GM11168 (cell line): ENCODE measurements around the gene RNU1-3.
"Not testable (repeated sequence)": the region's sequence is repeated elsewhere in the genome, so short reads cannot be mapped to it uniquely, and the experiment has no call there.

ENCODE experiments used
- in situ Hi-C: fragments of 300-500 bp; cut with MboI; formaldehyde crosslinking; loops from one replicate; pipeline ENCODE4 v1.12.0; 2022; ENCODE audit warnings: low sequenced_read_pairs; ENCODE audit not compliant: unreplicated experiment

Gene RNU1-3

GRCh38 chr1:16641159-16641975, 25.4 kb downstream of the RNU1-3 start:
- in situ Hi-C loops = not testable (repeated sequence)

DNA sequence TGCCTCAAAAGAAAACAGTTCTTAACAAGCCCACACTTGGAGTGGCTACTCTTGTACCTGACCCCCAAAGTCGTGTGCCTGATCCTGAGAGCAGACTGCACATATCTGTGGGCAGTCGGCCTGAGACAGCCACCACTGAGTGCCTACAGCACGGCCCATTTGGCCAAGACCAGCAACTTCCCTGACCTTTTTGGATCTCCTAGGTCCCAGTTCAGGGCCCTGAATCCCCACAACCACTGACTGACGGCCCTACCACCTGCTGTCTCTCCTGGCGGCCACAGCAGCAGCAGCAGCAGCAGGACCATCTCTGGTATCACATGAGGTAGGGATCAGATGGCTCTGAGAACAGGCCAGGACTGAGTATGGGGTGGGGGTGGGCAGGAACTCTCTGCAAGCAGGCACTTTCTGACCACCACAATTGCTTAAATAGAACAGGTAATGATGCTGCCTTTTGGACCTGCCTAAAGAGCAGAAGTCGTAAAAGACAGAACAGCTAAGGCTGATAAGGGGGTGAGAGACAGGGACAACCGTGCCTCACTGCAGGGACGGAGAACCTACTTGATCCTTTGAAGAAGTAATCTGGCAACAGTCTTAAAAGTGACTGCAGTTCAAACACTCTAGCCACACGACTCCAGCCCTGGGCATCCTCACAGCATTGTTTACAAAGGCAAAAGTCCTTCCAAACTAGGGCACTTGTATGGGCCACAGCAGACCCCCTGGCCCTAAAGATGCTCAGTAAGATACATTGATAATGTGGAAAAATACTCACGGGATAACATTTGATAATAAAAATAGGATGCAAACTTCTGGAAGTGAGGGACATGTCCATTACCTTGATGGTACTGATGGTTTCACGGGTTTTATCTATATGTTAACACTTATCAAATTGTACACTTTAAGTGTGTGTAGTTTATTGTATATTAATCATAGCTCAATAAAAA, 27.4 kb downstream of the RNU1-3 start:
- in situ Hi-C loops = not testable (repeated sequence)

GRCh38 chr1:16637941-16638778, 28.6 kb downstream of the RNU1-3 start:
- in situ Hi-C loops = not testable (repeated sequence)

DNA sequence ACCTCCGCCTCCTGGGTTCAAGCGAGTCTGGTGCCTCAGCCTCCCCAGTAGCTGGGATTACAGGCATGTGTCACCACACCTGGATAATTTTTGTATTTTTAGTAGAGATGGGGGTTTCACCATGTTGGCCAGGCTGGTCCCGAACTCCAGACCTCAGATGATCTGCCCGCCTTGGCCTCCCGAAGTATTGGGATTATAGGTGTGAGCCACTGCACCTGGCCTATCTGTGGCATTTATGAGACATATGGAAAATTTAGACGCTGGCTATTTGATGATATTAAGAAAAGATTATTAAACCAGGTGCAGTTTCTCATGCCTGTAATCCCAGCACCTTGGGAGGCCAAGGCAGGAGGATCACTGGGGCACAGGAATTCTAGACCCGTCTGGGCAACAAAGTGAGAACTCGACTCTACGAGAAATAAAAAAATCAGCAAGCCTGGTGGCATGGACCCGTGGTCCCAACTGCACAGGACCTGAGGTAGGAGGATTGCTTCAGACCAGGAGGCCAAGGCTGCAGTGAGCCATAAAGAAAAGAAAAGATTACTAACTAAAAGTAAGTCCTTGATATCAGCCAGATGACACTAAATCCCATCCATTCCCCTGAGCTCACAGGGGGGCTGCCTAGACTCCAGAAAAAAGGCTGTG, 30.1 kb downstream of the RNU1-3 start:
- in situ Hi-C loops = not testable (repeated sequence)

DNA sequence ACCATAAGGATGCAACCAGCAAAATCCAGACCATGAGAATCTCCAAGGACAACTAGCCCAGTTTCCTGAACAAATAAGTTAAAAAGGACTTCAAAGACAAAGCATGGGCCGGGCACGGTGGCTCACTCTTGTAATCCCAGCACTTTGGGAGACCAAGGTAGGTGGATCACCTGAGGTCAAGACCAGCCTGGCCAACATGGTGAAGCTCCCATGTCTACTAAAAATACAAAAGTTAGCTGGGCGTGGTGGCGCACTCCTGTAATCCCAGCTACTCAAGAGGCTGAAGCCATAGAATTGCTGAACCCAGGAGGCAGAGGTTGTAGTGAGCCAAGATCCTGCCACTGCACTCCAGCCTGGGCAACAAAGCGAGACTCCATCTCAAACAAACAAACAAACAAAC, 30.8 kb downstream of the RNU1-3 start:
- in situ Hi-C loops = not testable (repeated sequence)

- in situ Hi-C loops = not testable (repeated sequence)
Observed at GRCh38 chr1:16633540-16634282, 33.0 kb downstream of the RNU1-3 start.

DNA sequence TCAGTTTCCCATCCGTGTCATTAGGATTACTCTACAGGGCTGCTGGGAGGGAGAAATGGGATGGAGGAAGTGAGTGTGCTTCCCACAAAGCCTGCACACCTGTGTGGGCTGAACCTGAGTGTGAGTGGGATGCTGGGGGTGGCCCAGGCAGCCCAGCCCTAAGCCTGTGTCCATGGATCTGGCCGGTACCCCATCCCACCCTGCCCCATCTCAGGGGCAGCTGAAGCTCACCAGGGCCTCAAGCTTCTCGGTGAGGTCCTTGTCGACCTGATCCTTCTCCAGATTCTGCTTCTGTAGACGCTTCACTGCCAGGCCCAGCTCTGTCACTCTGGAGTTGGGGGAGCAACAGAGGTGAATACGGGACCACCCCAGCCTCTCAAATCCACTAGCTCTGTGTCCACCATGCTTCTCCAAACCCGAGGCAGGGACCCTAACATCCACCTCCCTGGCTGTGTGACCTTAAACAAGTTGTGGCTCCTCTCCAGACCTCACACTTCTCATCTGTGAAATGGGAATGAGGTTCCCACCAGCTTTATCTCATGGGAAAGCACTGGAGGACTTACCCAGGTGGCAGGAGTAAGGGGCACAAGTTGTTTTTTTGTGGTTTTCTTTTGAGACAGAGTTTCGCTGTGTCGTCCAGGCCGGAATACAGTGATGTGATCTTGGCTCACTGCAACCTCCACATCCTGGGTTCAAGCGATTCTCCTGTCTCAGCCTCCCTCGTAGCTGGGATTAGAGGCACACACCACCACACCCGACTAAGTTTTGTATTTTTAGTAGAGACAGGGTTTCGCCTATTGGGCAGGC, 34.5 kb downstream of the RNU1-3 start:
- in situ Hi-C loops = not testable (repeated sequence)

DNA sequence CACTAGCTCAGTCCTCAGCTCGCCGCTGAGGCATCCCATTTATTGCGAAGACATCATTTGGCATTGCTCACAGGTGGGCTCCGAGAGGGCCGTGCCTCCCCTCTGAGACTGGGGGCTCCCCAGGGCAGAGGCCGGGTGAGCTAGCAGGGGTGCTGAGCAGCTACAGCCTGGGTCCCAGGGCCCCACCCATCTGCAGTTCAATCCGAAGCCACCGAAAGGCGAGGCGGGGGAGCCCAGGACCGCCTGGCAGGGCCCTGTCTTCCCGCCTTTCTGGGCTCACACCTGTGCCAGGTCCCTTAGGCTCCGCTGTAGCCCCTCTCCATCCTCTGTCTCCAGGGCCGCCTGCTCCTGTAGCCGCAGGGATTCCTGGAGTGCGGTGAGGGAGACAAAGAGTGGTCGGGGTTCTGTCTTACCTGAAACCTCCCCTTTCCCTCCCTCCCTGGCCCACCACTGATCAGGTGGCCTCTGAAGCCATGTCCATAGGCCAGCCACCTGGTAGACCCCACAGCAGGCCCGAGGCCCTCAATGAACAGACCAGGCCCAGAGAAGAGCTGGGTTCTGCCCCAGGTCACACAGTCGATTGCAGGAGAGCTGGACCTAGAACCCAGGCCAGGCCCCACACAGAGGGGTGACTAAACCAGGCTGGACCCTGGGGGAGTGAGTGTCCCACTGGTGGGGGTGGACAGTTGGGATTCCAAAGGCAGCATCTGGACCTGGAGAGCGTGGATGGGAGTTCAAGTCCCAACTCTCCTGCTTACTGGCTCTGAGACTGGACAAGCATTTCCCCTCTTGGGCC, 35.3 kb downstream of the RNU1-3 start:
- in situ Hi-C loops = no loop called here

GRCh38 chr1:16630661-16631247, 36.0 kb downstream of the RNU1-3 start:
- in situ Hi-C loops = no loop called here

DNA sequence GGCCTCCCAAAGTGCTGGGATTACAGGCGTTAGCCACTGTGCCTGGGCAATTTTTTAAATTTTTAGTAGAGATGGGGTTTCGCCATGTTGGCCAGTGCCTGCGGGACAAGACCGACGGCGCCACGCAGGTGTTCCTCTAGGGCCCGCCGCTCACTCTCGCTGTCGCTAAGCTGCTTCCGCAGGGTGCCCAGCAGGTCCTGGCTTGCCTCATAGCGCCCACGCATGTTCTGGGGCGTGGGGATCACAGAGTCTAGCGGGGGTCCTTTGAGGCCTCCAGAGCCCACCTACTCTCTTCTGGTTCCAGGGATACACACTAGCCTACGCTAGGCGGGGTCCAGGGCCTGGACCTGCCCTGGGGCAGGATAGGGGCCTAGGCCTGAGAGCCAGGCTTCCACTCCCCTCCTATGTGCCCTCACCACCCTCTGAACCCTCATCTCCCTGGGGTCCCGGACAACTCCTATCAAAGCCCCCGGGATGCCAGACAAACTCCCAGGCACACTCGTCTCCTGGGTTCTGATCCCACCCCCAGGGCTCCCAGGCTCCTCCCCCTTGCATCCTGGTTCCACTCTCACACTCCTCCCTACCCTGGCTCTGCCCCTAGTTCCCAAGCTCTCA, 36.7 kb downstream of the RNU1-3 start:
- in situ Hi-C loops = not testable (repeated sequence)

GRCh38 chr1:16628361-16629111, 38.2 kb downstream of the RNU1-3 start:
- in situ Hi-C loops = no loop called here

DNA sequence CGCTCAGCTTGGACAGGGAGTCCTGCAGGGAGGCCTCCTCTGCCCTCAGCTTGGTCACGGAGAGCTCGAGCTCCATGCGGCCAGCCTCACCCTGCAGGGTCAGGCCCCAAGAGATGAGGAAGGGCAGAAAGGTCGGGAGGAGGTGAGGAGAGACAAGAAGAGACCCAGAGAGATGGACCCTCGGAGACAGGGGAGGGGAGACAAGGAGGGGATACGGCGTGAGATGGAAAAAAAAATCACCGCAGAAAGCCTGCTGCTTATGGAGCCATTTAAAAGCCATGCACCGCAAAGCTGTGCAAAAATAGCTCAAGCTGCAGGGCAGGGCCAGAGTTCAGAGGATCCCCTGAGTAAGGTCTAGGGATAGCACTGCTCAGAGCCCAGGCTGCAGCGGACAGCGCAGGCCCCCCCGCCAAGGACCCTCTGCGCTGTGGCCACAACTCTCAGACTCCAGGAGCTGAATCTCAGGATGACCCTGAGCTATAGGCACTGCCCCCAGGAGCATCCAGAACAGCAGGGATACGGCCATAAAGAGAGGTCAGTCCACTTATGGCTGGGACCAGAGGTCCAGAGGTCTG, 40.3 kb downstream of the RNU1-3 start:
- in situ Hi-C loops = not testable (repeated sequence)

GRCh38 chr1:16625497-16626408, 41.0 kb downstream of the RNU1-3 start:
- in situ Hi-C loops = no loop called here

- in situ Hi-C loops = loop anchor here (5.0 kb wide), 1 partner anchor 318 kb away; no protein-coding TSS in a partner anchor
Observed at GRCh38 chr1:16623812-16624719, 42.7 kb downstream of the RNU1-3 start.
